HCT116 (cell line): ENCODE measurements around the gene ZFYVE27. TPM values are rescaled to one million over a fixed set of nuclear protein-coding genes. Genes with fewer than 3 reads are reported as not detected.

Experiments used
- ATAC-seq: fragments of 200-7000 bp; cut with Tn5 transposase; 2 replicates; pipeline ENCODE4 v1.9.1; 2020; ENCODE audit warnings: mild to moderate bottlenecking, moderate library complexity
- BruUV-seq: library from RNA; stranded (reverse); fragments of 400-500 nt; replicated peaks from 2 replicates; lab custom pipeline; 2021; lab: Mats Ljungman, UMichigan
- CTCF ChIA-PET: fragments of 300-600 bp; sonication (Branson Sonifier 250); formaldehyde crosslinking; loops from one replicate; lab custom pipeline; 2021; ENCODE audit warnings: antibody characterized with exemption; lab: Charles Lee
- POLR2A ChIA-PET: fragments of 300-600, 350-600 bp; sonication (Branson Sonifier 250); formaldehyde crosslinking; loops from one replicate; lab custom pipeline; 2021; ENCODE audit warnings: antibody characterized with exemption; lab: Charles Lee
- RAD21 ChIA-PET, 2 experiments: fragments of 300-600 bp; sonication (Branson Sonifier 250); formaldehyde crosslinking; loops; one replicate each; lab custom pipeline; 2023; ENCODE audit warnings: low total read pairs in 2 of 2; ENCODE audit not compliant: uncharacterized antibody in 2 of 2, unreplicated experiment in 2 of 2, low non-redundant PET in 1 of 2; lab: Charles Lee
- DNase-seq: peaks from one replicate; pipeline ENCODE4 v3.0.0-alpha.2; 2010; ENCODE audit warnings: low read depth, low spot score
- H2AFZ ChIP-seq: fragments of 200-600 bp; shearing (Covaris generic), sonication (generic); 2 replicates; pipeline ENCODE4 v1.6.1; 2017; ENCODE audit warnings: low read depth, mixed run types, mixed read lengths, antibody characterized with exemption, low read length; ENCODE audit not compliant: poor library complexity, severe bottlenecking
- H3K27ac ChIP-seq: 2 replicates; pipeline ENCODE4 v1.5.1; 2012; ENCODE audit warnings: low read depth, low read length
- H3K27me3 ChIP-seq: fragments of 200-600 bp; sonication (generic); 2 replicates; pipeline ENCODE4 v1.6.1; 2016; ENCODE audit warnings: mixed run types, low read length, mixed read lengths; ENCODE audit not compliant: insufficient read depth
- H3K36me3 ChIP-seq, 2 experiments: fragments of 200-500 bp in 1 of 2; fragments of 200-600 bp in 1 of 2; sonication (Bioruptor generic) in 1 of 2; sonication (generic) in 1 of 2; 2 replicates each; pipeline versions ENCODE4 v1.5.1 to v1.6.1; 2014 to 2016; ENCODE audit warnings: low read length in 2 of 2, inconsistent platforms in 1 of 2, mixed read lengths in 1 of 2, mixed run types in 1 of 2; ENCODE audit not compliant: insufficient read depth in 2 of 2, control insufficient read depth in 1 of 2
- H3K4me1 ChIP-seq, 2 experiments: fragments of 200-600 bp in 1 of 2; sonication (generic) in 1 of 2; 2 replicates each; pipeline versions ENCODE4 v1.5.1 to v1.6.1; 2012 to 2017; ENCODE audit warnings: low read length in 2 of 2, inconsistent platforms in 1 of 2, mild to moderate bottlenecking in 1 of 2, mixed read lengths in 1 of 2, mixed run types in 1 of 2, moderate library complexity in 1 of 2; ENCODE audit not compliant: insufficient read depth in 2 of 2, control insufficient read depth in 1 of 2
- H3K4me2 ChIP-seq: fragments of 200-600 bp; sonication (generic); 2 replicates; pipeline ENCODE4 v1.6.1; 2017; ENCODE audit warnings: mixed run types, low read length, mixed read lengths
- H3K4me3 ChIP-seq, 2 experiments: fragments of 200-600 bp in 1 of 2; sonication (generic) in 1 of 2; replicated peaks in 1 of 2; 2 replicates each; pipeline ENCODE4 v1.5.1; 2011 to 2016; ENCODE audit warnings: low read length in 2 of 2, control low read depth in 1 of 2, low read depth in 1 of 2, mild to moderate bottlenecking in 1 of 2, mixed read lengths in 1 of 2, mixed run types in 1 of 2
- H3K79me2 ChIP-seq: fragments of 200-600 bp; sonication (generic); 2 replicates; pipeline ENCODE4 v1.6.1; 2017; ENCODE audit warnings: mild to moderate bottlenecking, mixed run types, low read length, moderate library complexity, mixed read lengths; ENCODE audit not compliant: insufficient read depth
- H3K9ac ChIP-seq: fragments of 200-600 bp; sonication (generic); 2 replicates; pipeline ENCODE4 v1.6.1; 2016; ENCODE audit warnings: low read length, mixed read lengths
- H3K9me2 ChIP-seq: fragments of 200-600 bp; sonication (generic), shearing (Covaris generic); 2 replicates; pipeline ENCODE4 v1.6.1; 2017; ENCODE audit warnings: mixed run types, mild to moderate bottlenecking, moderate library complexity; ENCODE audit not compliant: insufficient read depth
- H3K9me3 ChIP-seq, 2 experiments: fragments of 200-500 bp in 1 of 2; fragments of 200-600 bp in 1 of 2; sonication (Bioruptor generic) in 1 of 2; sonication (generic) in 1 of 2; 2 replicates each; pipeline ENCODE4 v1.6.1; 2014 to 2017; ENCODE audit warnings: low read length in 2 of 2, mixed read lengths in 2 of 2, inconsistent platforms in 1 of 2, low read depth in 1 of 2, mild to moderate bottlenecking in 1 of 2, mixed run types in 1 of 2, moderate library complexity in 1 of 2; ENCODE audit not compliant: control insufficient read depth in 1 of 2, insufficient read depth in 1 of 2
- H4K20me1 ChIP-seq: fragments of 200-600 bp; sonication (generic), shearing (Covaris generic); 2 replicates; pipeline ENCODE4 v1.6.1; 2017; ENCODE audit warnings: mixed run types, mild to moderate bottlenecking, moderate library complexity; ENCODE audit not compliant: insufficient read depth
- CEBPB ChIP-seq: IDR thresholded peaks from 2 replicates; pipeline ENCODE4 v1.6.1; 2012; ENCODE audit warnings: low read depth
- EZH2 ChIP-seq: fragments of 200-600 bp; sonication (generic); IDR thresholded peaks from 2 replicates; pipeline ENCODE4 v1.6.1; 2017; ENCODE audit warnings: antibody characterized with exemption, mixed run types
- RAD21 ChIP-seq: IDR thresholded peaks from 2 replicates; pipeline ENCODE4 v1.6.1; 2012; ENCODE audit warnings: low read depth, mild to moderate bottlenecking
- ZNF274 ChIP-seq: fragments of 200-500 bp; sonication (Bioruptor generic); IDR thresholded peaks from 2 replicates; pipeline ENCODE4 v1.6.1; 2014; ENCODE audit warnings: mild to moderate bottlenecking, low read depth, low read length, inconsistent platforms
- intact Hi-C: fragments of 100-400 bp; cut with micrococcal nuclease; formaldehyde crosslinking; loops from 2 replicates; pipeline ENCODE4 v1.10.0; 2022
- total RNA-seq: library from RNA; stranded (reverse); gene quantifications from one replicate; pipeline ENCODE4 v1.2.1, GENCODE V29; 2021; ENCODE audit not compliant: unreplicated experiment
- TF ChIP-seq, protein P1 (sequence below), 3 experiments: fragments of 200-600 bp in 1 of 3; sonication (generic) in 1 of 3; IDR thresholded peaks in 2 of 3; conservative IDR thresholded peaks in 1 of 3; 2 replicates each; pipeline ENCODE4 v1.5.1; 2012 to 2017; ENCODE audit warnings: low read depth in 2 of 3, low read length in 2 of 3, antibody characterized with exemption in 1 of 3, borderline replicate concordance in 1 of 3, control low read depth in 1 of 3, mild to moderate bottlenecking in 1 of 3, mixed read lengths in 1 of 3, mixed run types in 1 of 3, moderate library complexity in 1 of 3; ENCODE audit not compliant: insufficient read depth in 1 of 3
- TF ChIP-seq, protein P2 (sequence below): IDR thresholded peaks from 2 replicates; pipeline ENCODE4 v1.6.1; 2012; ENCODE audit warnings: low read depth

The ZFYVE27 gene
- total RNA-seq, 1 experiment from 2014 or later, result 28.4 TPM

DNA sequence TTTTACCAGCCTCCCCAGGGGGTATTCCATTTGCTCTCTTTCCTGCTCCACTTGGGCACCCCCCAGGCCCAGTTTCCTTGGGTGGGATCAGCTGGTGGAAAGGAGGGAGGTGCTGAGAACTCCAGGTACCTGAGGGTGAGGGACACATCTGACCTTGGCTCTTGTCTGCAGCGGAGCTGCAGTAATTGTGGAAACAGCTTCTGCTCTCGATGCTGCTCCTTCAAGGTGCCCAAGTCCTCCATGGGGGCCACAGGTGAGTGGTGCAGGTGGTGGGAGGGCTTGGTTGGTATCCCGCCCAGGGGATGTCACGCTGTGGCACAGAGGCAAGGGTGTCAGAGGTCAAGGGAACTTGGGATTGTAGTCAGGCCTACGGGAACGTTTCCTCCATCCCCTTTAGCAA lies 20.5 kb downstream of the ZFYVE27 start:
- no peaks in the 10 kb centered on the region for H3K79me2 ChIP-seq
- intact Hi-C loops, result loop anchor here (5.0 kb wide), 1 partner anchor 270 kb away; no protein-coding TSS in a partner anchor
- no peaks in the 10 kb centered on the region for H3K9me2 ChIP-seq
- BruUV-seq, result no TSS peak
- H2AFZ ChIP-seq, result no peak overlapping the region
- no peak overlapping the region for H3K4me2 ChIP-seq
- POLR2A ChIA-PET, result no interaction called here
- DNase-seq, result no peak
- TF ChIP-seq ZNF274 (no peak), CEBPB (no peak), EZH2 (no peak)
- RAD21 ChIA-PET, result no interaction called here
- no peaks in the 10 kb centered on the region for H3K4me1 ChIP-seq
- peaks cover 40 to 42% of the 10 kb centered on the region in 2 experiments for H3K36me3 ChIP-seq
- no peaks in the 10 kb centered on the region for H3K9me3 ChIP-seq
- CTCF ChIA-PET, result interaction anchor here (1.4 kb wide), 1 partner anchor 284 kb away, joined by 3 read pairs; no protein-coding TSS in a partner anchor
- H3K27ac ChIP-seq, result no peak overlapping the region
- H3K9ac ChIP-seq, result no peak overlapping the region
- no peaks in the 10 kb centered on the region for H3K27me3 ChIP-seq
- no peak overlapping the region for H3K4me3 ChIP-seq
- H4K20me1 ChIP-seq, result no peaks in the 10 kb centered on the region
- ATAC-seq, result no peak

DNA sequence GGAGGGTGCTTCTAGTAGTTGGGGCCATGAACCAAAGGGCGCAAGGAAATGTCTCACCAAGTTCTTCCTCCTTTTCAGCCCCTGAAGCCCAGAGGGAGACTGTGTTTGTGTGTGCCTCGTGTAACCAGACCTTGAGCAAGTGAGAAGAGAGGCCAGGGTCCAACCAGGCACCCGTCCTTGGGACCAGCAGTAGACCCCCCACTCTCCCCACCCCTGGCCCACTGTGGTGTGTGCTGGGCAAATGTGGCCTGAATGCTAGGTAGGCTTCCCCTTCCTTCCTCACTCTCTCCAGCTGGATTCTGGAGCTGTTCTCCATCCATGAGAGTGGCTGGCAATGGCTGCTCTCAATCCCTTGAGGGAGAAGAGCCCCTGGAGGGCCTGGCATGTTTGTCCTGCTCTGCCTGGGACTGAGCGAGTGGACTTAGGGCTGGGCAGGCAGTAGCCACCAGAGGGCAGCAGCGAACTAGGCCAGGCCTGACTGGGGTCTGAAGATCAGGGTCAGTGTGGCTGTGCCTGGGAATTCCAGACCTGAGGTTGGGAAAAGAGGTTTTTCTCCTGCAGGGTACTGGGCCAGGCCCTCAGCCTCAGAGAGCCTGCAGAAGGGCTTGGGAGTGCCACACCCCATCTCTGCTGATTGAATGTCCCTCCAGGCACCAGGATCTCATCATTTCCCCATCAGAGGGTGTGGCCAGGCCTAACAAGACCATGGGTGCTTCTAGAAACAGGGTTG lies 22.4 kb downstream of the ZFYVE27 start:
- H3K36me3 ChIP-seq, result peaks cover 26 to 33% of the 10 kb centered on the region in 2 experiments
- peaks cover 2% of the 10 kb centered on the region in 2 experiments; a peak in 3 of 4 replicates for H3K4me1 ChIP-seq
- no peaks in the 10 kb centered on the region for H3K9me2 ChIP-seq
- no peak overlapping the region for H3K27ac ChIP-seq
- ChIA-PET POLR2A (no interaction called here), CTCF (interaction anchor here (2.1 to 2.3 kb wide), 2 partner anchors 109 to 282 kb away, joined by 7 to 11 read pairs; no protein-coding TSS in a partner anchor), RAD21 (no interaction called here)
- no peaks in the 10 kb centered on the region for H3K79me2 ChIP-seq
- BruUV-seq, result no TSS peak
- no peak overlapping the region for H3K4me3 ChIP-seq
- H3K4me2 ChIP-seq, result no peak overlapping the region
- peak; percentile 94 for ATAC-seq
- intact Hi-C loops, result loop anchor here (1.0 to 5.0 kb wide), 3 partner anchors 110 to 281 kb away; no protein-coding TSS in a partner anchor
- no peaks in the 10 kb centered on the region for H3K9me3 ChIP-seq
- no peaks in the 10 kb centered on the region for H4K20me1 ChIP-seq
- no peak overlapping the region for H2AFZ ChIP-seq
- TF ChIP-seq RAD21, result peak; percentile 86
- TF ChIP-seq, protein P1, sequence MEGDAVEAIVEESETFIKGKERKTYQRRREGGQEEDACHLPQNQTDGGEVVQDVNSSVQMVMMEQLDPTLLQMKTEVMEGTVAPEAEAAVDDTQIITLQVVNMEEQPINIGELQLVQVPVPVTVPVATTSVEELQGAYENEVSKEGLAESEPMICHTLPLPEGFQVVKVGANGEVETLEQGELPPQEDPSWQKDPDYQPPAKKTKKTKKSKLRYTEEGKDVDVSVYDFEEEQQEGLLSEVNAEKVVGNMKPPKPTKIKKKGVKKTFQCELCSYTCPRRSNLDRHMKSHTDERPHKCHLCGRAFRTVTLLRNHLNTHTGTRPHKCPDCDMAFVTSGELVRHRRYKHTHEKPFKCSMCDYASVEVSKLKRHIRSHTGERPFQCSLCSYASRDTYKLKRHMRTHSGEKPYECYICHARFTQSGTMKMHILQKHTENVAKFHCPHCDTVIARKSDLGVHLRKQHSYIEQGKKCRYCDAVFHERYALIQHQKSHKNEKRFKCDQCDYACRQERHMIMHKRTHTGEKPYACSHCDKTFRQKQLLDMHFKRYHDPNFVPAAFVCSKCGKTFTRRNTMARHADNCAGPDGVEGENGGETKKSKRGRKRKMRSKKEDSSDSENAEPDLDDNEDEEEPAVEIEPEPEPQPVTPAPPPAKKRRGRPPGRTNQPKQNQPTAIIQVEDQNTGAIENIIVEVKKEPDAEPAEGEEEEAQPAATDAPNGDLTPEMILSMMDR (IDR thresholded peaks at IDR 0.05 in 2 of 3, conservative IDR thresholded peaks at IDR 0.05 in 1 of 3; ENCODE audit: borderline replicate concordance in 1 of 3, insufficient read depth in 1 of 3, low read depth in 2 of 3, low read length in 2 of 3), result peak; percentile 79 to 98 (median 94)
- TF ChIP-seq, protein P2, sequence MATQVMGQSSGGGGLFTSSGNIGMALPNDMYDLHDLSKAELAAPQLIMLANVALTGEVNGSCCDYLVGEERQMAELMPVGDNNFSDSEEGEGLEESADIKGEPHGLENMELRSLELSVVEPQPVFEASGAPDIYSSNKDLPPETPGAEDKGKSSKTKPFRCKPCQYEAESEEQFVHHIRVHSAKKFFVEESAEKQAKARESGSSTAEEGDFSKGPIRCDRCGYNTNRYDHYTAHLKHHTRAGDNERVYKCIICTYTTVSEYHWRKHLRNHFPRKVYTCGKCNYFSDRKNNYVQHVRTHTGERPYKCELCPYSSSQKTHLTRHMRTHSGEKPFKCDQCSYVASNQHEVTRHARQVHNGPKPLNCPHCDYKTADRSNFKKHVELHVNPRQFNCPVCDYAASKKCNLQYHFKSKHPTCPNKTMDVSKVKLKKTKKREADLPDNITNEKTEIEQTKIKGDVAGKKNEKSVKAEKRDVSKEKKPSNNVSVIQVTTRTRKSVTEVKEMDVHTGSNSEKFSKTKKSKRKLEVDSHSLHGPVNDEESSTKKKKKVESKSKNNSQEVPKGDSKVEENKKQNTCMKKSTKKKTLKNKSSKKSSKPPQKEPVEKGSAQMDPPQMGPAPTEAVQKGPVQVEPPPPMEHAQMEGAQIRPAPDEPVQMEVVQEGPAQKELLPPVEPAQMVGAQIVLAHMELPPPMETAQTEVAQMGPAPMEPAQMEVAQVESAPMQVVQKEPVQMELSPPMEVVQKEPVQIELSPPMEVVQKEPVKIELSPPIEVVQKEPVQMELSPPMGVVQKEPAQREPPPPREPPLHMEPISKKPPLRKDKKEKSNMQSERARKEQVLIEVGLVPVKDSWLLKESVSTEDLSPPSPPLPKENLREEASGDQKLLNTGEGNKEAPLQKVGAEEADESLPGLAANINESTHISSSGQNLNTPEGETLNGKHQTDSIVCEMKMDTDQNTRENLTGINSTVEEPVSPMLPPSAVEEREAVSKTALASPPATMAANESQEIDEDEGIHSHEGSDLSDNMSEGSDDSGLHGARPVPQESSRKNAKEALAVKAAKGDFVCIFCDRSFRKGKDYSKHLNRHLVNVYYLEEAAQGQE, result no peak
- no peaks in the 10 kb centered on the region for H3K27me3 ChIP-seq
- no peak overlapping the region for H3K9ac ChIP-seq
- DNase-seq, result peak; percentile 48
